Sigmoid colon (tissue), 7 donors: ENCODE results near the gene RAB43. TPM values are rescaled to one million over a fixed set of nuclear protein-coding genes. Genes with fewer than 3 reads are reported as not detected.
"Not testable (repeated sequence)": the region's sequence is repeated elsewhere in the genome, so short reads cannot be mapped to it uniquely, and the experiment has no call there.

ENCODE experiments used
- DNase-seq: peaks from one replicate; pipeline ENCODE4 v3.0.0-alpha.2; 2019
- H3K27ac ChIP-seq, 4 donors: fragments of 200-600 bp; sonication (generic); one replicate each; pipeline ENCODE4 v1.5.1; 2016 to 2019; ENCODE audit warnings: mild to moderate bottlenecking in 1 of 4
- H3K27me3 ChIP-seq, 3 donors: fragments of 200-600 bp; sonication (generic); one replicate each; pipeline ENCODE4 v1.5.1; 2019; ENCODE audit warnings: mild to moderate bottlenecking in 1 of 3
- H3K36me3 ChIP-seq, 4 donors: fragments of 200-600 bp; sonication (generic); one replicate each; pipeline ENCODE4 v1.5.1; 2016 to 2019
- H3K4me1 ChIP-seq, 4 donors: fragments of 200-600 bp; sonication (generic); one replicate each; pipeline ENCODE4 v1.5.1; 2017 to 2019
- H3K4me3 ChIP-seq, 4 donors: fragments of 200-600 bp; sonication (generic); one replicate each; pipeline ENCODE4 v1.5.1; 2017 to 2019; ENCODE audit warnings: mild to moderate bottlenecking in 2 of 4, moderate library complexity in 1 of 4
- H3K9me3 ChIP-seq, 4 donors: fragments of 200-600 bp in 3 of 4; sonication (generic) in 3 of 4; one replicate each; pipeline versions ENCODE4 v1.5.1 to v1.6.1; 2013 to 2019
- EP300 ChIP-seq, 4 donors: sonication (generic); formaldehyde crosslinking; IDR thresholded peaks; one replicate each; pipeline ENCODE4 v1.6.1; 2017; ENCODE audit warnings: antibody characterized with exemption in 4 of 4
- POLR2A ChIP-seq, 2 donors: fragments of 450-650 bp; IDR thresholded peaks; one replicate each; pipeline ENCODE4 v1.6.1; 2016; ENCODE audit warnings: antibody characterized with exemption in 2 of 2, mild to moderate bottlenecking in 2 of 2, moderate library complexity in 2 of 2
- POLR2AphosphoS5 ChIP-seq, 4 donors: sonication (generic); formaldehyde crosslinking; IDR thresholded peaks; one replicate each; pipeline ENCODE4 v1.6.1; 2017; ENCODE audit warnings: antibody characterized with exemption in 4 of 4
- WGBS, 2 donors: extraction: QIAGEN DNeasy Blood & Tissue Kit; methylation state at CpG; one replicate each; pipeline ENCODE4 v1.1.7; 2013; 5-methylcytosine and 5-hydroxymethylcytosine counted together
- intact Hi-C: fragments of 100-400 bp; cut with DNase I; formaldehyde crosslinking; loops from one replicate; pipeline ENCODE4 v1.15.1; 2023
- polyA plus RNA-seq, 3 donors: library from polyadenylated mRNA; stranded (reverse); fragments of 200-250 nt; gene quantifications; one replicate each; pipeline ENCODE4 v1.2.3, GENCODE V29; 2013
- total RNA-seq, 4 donors: library from RNA; depleted of rRNA; stranded (reverse); fragments of >200 nt; gene quantifications; one replicate each; pipeline ENCODE4 v1.1.0, GENCODE V29; 2016
- TF ChIP-seq, protein P1 (sequence below), 4 experiments: fragments of 450-650 bp in 3 of 4; fragments of 200-600 bp in 1 of 4; IDR thresholded peaks; one replicate each; pipeline ENCODE4 v1.5.1; 2016 to 2019; ENCODE audit warnings: antibody characterized with exemption in 4 of 4, mild to moderate bottlenecking in 3 of 4, moderate library complexity in 2 of 4
- donor health status: healthy with polysubstance abuse.
- donor health status: Bipolar disorder and iron deficiency.
- donor health status: healthy.

Gene RAB43
- total RNA-seq (1 to 10 TPM; 2.8 to 5.8 (median 4.0) TPM), polyA plus RNA-seq (10 to 100 TPM in 2 of 3 donors, 1 to 10 TPM in 1; 9.6 to 31.3 (median 10.9) TPM)

DNA sequence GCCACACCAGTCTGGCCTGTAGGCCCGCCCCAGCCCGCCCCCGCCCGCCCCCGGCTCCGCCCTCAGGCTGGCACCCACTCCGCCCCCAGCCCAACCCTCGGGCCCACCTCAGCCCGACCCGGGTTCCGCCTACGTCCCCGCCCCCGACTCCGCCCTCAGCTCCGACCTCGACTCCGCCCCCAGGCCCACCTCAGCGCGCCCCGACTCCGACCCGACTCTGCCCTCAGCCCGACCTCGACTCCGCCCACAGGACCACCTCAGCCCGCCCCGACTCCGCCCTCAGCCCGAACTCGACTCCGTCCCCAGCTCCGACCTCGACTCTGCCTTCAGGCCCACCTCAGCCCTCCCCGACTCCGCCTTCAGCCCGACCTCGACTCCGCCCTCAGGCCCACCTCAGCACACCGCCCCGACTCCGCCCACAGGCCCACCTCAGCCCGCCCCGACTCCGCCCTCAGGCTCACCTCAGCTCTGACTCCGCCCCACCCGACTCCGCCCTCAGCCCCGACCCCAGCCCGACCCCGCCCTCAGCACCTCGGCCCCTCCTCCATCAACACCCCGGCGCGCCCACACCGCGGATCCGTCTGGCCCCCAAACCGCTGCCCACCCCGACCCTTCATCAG, at the start of gene RAB43:
TSS of gene RAB43 (minus strand) at position 13 of the 620 bp plus-strand sequence. CDS start 315 bp downstream, outside the sequence.
- peak; percentile 93 for DNase-seq
- TF ChIP-seq POLR2A (IDR thresholded peaks at IDR 0.05): no peak
- no peak for TF ChIP-seq POLR2AphosphoS5 (IDR thresholded peaks at IDR 0.05)
- TF ChIP-seq EP300 (IDR thresholded peaks at IDR 0.05): no peak
- TF ChIP-seq, protein P1, sequence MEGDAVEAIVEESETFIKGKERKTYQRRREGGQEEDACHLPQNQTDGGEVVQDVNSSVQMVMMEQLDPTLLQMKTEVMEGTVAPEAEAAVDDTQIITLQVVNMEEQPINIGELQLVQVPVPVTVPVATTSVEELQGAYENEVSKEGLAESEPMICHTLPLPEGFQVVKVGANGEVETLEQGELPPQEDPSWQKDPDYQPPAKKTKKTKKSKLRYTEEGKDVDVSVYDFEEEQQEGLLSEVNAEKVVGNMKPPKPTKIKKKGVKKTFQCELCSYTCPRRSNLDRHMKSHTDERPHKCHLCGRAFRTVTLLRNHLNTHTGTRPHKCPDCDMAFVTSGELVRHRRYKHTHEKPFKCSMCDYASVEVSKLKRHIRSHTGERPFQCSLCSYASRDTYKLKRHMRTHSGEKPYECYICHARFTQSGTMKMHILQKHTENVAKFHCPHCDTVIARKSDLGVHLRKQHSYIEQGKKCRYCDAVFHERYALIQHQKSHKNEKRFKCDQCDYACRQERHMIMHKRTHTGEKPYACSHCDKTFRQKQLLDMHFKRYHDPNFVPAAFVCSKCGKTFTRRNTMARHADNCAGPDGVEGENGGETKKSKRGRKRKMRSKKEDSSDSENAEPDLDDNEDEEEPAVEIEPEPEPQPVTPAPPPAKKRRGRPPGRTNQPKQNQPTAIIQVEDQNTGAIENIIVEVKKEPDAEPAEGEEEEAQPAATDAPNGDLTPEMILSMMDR (IDR thresholded peaks at IDR 0.05): no peak
- Histone ChIP-seq H3K36me3 (no peaks in the 10 kb centered on the region), H3K27me3 (no peaks in the 10 kb centered on the region), H3K4me3 (peak within 1 kb of the TSS; percentile 67 to 93 (median 72)), H3K4me1 (peaks cover 0 to 33% (median 27%) of the 10 kb centered on the region in 4 donors), H3K9me3 (no peaks in the 10 kb centered on the region), H3K27ac (peak within 1 kb of the TSS; percentile 87 to 94 (median 94))
- 3 to 6% methylated on average over 60 of the region's 60 CpGs for WGBS, 2 donors
- intact Hi-C loops: loop anchor here (5.0 kb wide), 1 partner anchor 125 kb away; the partner anchor contains the start of gene COPG1

DNA sequence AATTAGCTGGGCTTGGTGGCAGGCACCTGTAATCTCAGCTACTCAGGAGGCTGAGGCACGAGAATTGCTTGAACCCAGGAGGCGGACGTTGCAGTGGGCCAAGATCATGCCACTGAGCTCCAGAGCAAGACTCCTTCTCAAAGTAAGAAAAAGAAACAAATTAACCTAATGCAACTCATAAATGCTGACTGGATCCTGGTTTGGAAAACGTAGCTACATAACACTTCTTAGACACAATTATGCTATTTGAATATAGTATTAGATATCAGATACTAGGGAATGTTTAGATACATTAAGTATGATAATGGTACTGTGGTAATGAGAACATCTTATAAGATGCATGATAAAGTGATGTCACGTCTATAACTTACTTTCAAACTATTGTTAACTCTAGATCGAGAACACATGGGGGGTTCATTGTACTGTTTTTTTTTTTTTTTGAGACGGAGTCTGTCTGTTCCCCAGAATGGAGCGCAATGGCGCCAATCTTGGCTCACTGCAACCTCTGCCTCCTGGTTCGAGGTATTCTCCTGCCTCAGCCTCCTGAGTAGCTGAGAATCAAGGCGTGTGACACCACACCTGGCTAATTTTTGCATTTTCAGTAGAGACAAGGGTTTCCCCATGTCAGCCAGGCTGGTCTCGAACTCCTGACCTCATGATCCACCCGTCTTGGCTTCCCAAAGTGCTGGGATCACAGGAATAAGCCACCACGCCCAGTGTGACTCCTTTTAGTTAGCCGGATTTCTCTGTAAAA, 45.2 kb upstream of the RAB43 start:
- Histone ChIP-seq H3K9me3 (no peaks in the 10 kb centered on the region), H3K36me3 (peaks cover 30 to 73% (median 43%) of the 10 kb centered on the region in 4 donors), H3K4me3 (no peak overlapping the region), H3K27ac (no peak overlapping the region), H3K27me3 (no peaks in the 10 kb centered on the region), H3K4me1 (peaks cover 0 to 26% (median 16%) of the 10 kb centered on the region in 4 donors)
- intact Hi-C loops: no loop called here
- 90 to 91% methylated on average over 15 of the region's 15 CpGs for WGBS, 2 donors
- no peak for DNase-seq
- TF ChIP-seq POLR2AphosphoS5 (IDR thresholded peaks at IDR 0.05) (no peak), EP300 (IDR thresholded peaks at IDR 0.05) (no peak), POLR2A (IDR thresholded peaks at IDR 0.05) (no peak)
- TF ChIP-seq, protein P1 (IDR thresholded peaks at IDR 0.05): no peak

DNA sequence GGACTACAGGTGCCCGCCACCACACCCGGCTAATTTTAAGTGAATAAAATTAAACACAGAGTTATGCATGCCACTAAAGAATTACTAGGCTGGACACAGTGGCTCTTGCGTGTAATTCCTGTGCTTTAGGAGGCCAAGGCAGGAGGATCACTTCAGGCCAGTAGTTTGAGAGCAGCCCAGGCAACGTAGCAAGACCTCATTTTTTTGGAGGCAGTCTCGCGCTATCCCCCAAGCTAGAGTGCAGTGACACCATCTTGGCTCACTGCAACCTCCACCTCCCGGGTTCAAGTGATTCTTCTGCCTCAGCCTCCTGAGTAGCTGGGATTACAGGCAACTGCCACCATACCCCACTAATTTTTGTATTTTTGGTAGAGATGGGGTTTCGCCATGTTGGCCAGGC, 44.0 kb upstream of the RAB43 start:
- H3K4me3 ChIP-seq, H3K9me3 ChIP-seq, DNase-seq, H3K27me3 ChIP-seq, intact Hi-C loops, H3K27ac ChIP-seq: not testable (repeated sequence)
- WGBS, 2 donors: 95 to 97% methylated on average over 8 of the region's 8 CpGs
- TF ChIP-seq POLR2AphosphoS5 (IDR thresholded peaks at IDR 0.05): peak in 1 of 4 donors; percentile 8
- Histone ChIP-seq H3K36me3 (peaks cover 20 to 62% (median 33%) of the 10 kb centered on the region in 4 donors), H3K4me1 (peaks cover 0 to 16% (median 12%) of the 10 kb centered on the region in 4 donors)

DNA sequence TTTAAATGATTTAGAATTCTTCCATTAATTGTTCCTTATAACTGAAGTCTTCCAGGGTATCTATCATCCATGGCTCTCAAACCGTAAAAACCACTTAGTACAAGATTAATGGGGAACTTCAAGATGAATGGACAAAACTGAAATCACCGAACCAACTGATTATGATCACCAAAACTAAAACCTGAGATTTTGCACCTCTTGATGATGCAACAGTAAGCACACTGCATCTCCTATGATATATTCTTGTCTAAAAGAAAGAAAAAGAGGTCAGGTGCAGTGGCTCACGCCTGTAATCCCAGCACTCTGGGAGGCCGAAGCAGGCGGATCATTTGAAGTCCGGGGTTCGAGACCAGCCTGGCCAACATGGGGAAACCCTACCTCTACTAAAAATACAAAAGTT, 42.9 kb upstream of the RAB43 start:
- Histone ChIP-seq H3K4me1 (peaks cover 0 to 24% (median 18%) of the 10 kb centered on the region in 4 donors), H3K27ac (no peak overlapping the region), H3K27me3 (no peaks in the 10 kb centered on the region), H3K4me3 (no peak overlapping the region), H3K36me3 (peaks cover 11 to 51% (median 23%) of the 10 kb centered on the region in 4 donors), H3K9me3 (no peaks in the 10 kb centered on the region)
- 87 to 92% methylated on average over 7 of the region's 7 CpGs for WGBS, 2 donors
- no peak for TF ChIP-seq POLR2AphosphoS5 (IDR thresholded peaks at IDR 0.05)
- TF ChIP-seq EP300 (IDR thresholded peaks at IDR 0.05): no peak
- TF ChIP-seq, protein P1 (IDR thresholded peaks at IDR 0.05): no peak
- TF ChIP-seq POLR2A (IDR thresholded peaks at IDR 0.05): no peak
- DNase-seq: no peak
- intact Hi-C loops: no loop called here
